ENCODE results near the gene KYAT1.
"Not testable (repeated sequence)": the region's sequence is repeated elsewhere in the genome, so short reads cannot be mapped to it uniquely, and the experiment has no call there.

Gene KYAT1

GRCh38 chr9:128882677-128883603 lies 1.2 kb upstream of the KYAT1 start:
- DNase-seq: no peak

GRCh38 chr9:128877852-128878251 lies 3.9 kb downstream of the KYAT1 start:
- no peak for DNase-seq

GRCh38 chr9:128870941-128871265 lies 10.8 kb downstream of the KYAT1 start:
- DNase-seq: not testable (repeated sequence)

GRCh38 chr9:128870128-128870940 lies 11.4 kb downstream of the KYAT1 start:
- no peak for DNase-seq

- DNase-seq: peak; percentile 36
These were observed 18.1 kb downstream of the KYAT1 start for GRCh38 chr9:128863647-128864046.

GRCh38 chr9:128862401-128862851 lies 19.3 kb downstream of the KYAT1 start:
- no peak for DNase-seq

- no peak for DNase-seq
These were observed 20.2 kb downstream of the KYAT1 start for GRCh38 chr9:128861501-128861900.

GRCh38 chr9:128860937-128861336 lies 20.8 kb downstream of the KYAT1 start:
- no peak for DNase-seq

- not testable (repeated sequence) for DNase-seq
These were observed 23.3 kb downstream of the KYAT1 start for GRCh38 chr9:128858476-128858875.

GRCh38 chr9:128854454-128854853 lies 27.3 kb downstream of the KYAT1 start:
- DNase-seq: not testable (repeated sequence)

- not testable (repeated sequence) for DNase-seq
These were observed 29.1 kb downstream of the KYAT1 start for GRCh38 chr9:128852646-128853045.

- DNase-seq: not testable (repeated sequence)
These were observed 29.8 kb downstream of the KYAT1 start for GRCh38 chr9:128851779-128852600.

GRCh38 chr9:128851024-128851423 lies 30.7 kb downstream of the KYAT1 start:
- not testable (repeated sequence) for DNase-seq

GRCh38 chr9:128847803-128848202 lies 33.9 kb downstream of the KYAT1 start:
- DNase-seq: no peak

GRCh38 chr9:128846680-128847030 lies 35.1 kb downstream of the KYAT1 start:
- no peak for DNase-seq

- peak; percentile 86 for DNase-seq
These were observed 36.4 kb downstream of the KYAT1 start for GRCh38 chr9:128845186-128845931.

- DNase-seq: not testable (repeated sequence)
These were observed 38.6 kb downstream of the KYAT1 start for GRCh38 chr9:128843171-128843570.

GRCh38 chr9:128841694-128842492 lies 39.9 kb downstream of the KYAT1 start:
- no peak for DNase-seq

GRCh38 chr9:128840524-128840923 lies 41.2 kb downstream of the KYAT1 start:
- DNase-seq: no peak

- no peak for DNase-seq
These were observed 43.4 kb downstream of the KYAT1 start for GRCh38 chr9:128838338-128838737.

GRCh38 chr9:128836509-128837145 lies 45.1 kb downstream of the KYAT1 start:
- DNase-seq: no peak
